Suprapubic skin (tissue), 4 donors: ENCODE measurements around the gene COL11A2.

Source experiments
- CTCF ChIP-seq, 2 donors: fragments of 200-600 bp in 1 of 2; fragments of 450-650 bp in 1 of 2; sonication (generic) in 1 of 2; IDR thresholded peaks; one replicate each; pipeline ENCODE4 v1.5.1; 2016 to 2019; ENCODE audit warnings: antibody characterized with exemption in 2 of 2, mild to moderate bottlenecking in 1 of 2, moderate library complexity in 1 of 2
- EP300 ChIP-seq: sonication (generic); formaldehyde crosslinking; IDR thresholded peaks from one replicate; pipeline ENCODE4 v1.6.1; 2017; ENCODE audit warnings: antibody characterized with exemption
- POLR2AphosphoS5 ChIP-seq, 3 donors: sonication (generic); formaldehyde crosslinking; IDR thresholded peaks; one replicate each; pipeline ENCODE4 v1.6.1; 2017; ENCODE audit warnings: antibody characterized with exemption in 3 of 3

GRCh38 chr6:33171880-33172687, 20.2 kb downstream of the COL11A2 start:
- no peak for TF ChIP-seq POLR2AphosphoS5 (IDR thresholded peaks at IDR 0.05)
- no peak for TF ChIP-seq CTCF (IDR thresholded peaks at IDR 0.05)
- TF ChIP-seq EP300 = no peak
